GM21390 (cell line): ENCODE measurements around the gene RAD21L1.
A peak's percentile ranks its signal among the peaks of the same experiment; 100 is the strongest.
"Not testable (repeated sequence)": the region's sequence is repeated elsewhere in the genome, so short reads cannot be mapped to it uniquely, and the experiment has no call there.

Source experiments
- ATAC-seq: cut with Tn5 transposase; IDR thresholded peaks from one replicate; pipeline ENCODE4 v1.9.1; 2021; ENCODE audit not compliant: unreplicated experiment

The RAD21L1 gene

DNA sequence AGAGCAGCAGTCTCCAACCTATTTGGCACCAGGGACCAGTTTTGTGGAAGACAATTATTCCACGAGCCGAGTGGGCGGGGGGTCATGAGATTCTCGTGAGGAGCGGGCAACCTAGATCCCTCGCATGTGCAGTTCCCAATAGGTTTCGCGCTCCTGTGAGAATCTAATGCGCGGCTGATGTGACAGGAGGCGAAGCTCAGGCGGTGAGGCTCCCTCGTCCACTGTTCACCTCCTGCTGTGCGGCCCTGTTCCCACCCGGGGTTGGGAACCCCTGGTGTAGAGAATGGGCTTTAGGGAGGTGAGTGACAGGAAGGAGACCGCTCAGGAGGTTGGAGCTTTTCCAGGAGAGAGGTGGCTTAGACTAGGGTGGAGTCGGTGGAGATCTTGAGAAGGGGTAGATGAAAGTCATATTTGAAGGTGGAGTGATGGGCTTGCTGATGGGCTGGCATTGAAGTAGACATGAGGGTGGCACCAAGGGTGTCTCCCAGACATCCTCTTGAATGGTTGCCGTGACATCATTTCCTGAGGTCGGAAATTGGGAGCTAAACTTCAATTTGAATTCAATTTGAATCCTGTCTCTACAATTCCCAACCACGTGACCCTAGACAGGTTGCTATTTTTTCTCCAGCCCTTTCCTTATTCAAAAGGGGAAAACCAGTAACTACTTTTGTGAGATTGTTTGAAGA, 1.5 kb upstream of the RAD21L1 start:
- no peak for ATAC-seq

DNA sequence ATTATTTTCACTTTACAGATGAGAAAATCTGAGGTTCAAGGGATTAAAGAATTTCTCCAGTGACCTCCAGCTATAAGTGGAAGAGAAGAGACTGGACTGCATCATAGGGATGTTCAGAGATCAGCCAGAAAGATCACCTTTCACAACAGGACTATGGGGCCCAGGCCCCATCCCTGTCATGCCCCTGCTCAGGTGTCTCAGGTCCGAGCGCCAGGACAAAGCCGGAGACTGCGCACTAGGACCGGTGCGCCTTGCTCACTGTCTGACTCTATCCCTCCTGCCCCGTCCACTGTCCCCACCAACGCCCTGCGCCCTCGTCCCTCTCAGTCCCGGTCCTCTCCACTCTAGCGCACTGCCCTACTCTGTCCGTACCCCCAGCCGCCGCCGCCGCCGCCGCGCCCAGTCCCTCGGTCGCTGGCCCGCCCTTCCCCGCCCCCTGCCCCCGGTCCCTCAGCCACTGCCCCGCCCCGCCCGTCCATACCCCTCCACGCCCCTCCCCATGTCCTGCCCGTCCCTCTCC, 521 bp upstream of the RAD21L1 start:
- ATAC-seq, result no peak

DNA sequence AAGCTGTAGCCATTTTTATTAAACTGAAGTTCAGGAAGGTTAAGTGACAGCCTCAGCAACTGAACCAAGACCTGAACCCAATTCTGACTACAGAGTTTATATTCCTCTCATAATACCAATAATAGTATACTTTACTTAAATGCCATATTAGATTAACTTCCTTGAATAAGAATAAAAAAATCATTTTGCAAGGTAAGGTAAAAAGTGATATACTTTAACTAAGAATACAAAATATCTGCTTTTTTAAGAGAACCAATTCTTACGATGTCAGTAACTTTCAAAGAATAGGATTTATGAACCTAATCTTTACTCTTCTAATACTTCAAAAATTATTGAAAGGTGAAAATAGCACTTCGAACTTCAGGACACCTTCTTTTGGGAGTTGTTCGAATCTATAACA, 3.7 kb downstream of the RAD21L1 start:
- ATAC-seq, result no peak

DNA sequence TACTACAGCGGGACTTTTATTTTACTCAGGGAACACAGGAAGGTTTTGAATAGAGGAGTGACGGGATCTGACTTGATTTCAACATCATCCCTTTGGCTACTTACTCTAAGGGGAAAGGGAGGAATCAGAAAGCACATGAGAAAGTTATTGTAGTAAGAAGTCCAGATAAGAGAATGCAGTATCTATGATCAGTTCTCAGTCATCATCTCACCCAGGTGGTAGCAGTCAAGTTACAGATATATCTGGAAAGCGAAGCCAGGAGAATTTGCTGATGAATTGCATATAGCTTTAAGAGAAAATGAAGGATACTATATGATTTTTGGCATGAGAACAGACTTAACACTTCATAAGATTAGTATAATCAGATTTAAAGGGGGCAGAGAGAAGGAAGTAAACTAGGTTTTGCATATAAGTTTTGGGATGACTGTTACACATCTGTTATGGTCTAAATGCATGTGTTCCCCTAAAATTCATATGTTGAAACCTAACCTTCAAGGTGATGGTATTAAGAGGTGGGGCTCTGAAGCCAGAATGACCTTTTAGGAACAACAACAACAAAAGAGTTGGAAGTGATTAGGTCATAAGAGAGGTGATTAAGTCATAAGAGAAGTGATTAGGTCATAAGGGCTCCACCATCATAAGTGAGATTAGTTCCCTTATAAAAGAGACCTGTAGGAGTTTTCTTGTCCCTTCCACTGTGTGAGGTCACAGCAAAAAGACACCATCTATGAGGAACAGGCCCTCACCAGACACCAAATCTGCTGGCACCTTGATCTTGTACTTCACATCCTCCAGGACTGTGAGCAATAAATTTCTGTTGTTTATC, 6.7 kb downstream of the RAD21L1 start:
- no peak for ATAC-seq

DNA sequence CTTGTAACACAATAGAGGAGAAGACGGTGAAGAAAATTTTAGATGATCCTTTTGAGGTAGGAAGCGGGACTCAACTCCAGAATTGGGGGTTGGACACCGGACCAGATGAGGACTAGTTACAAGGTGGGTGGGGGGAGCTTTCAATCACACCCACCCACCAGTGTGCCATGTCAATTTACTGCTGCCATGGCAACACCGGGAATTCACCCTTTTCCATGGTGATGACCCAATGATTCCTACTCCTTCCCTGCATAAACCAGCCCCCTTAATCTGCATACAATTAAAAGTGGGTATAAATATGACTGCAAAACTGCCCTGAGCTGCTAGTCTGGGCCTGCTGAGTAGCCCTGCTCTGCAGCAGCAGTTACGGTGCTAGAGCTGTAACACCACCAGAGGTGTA, 14.7 kb downstream of the RAD21L1 start:
- ATAC-seq, result no peak

DNA sequence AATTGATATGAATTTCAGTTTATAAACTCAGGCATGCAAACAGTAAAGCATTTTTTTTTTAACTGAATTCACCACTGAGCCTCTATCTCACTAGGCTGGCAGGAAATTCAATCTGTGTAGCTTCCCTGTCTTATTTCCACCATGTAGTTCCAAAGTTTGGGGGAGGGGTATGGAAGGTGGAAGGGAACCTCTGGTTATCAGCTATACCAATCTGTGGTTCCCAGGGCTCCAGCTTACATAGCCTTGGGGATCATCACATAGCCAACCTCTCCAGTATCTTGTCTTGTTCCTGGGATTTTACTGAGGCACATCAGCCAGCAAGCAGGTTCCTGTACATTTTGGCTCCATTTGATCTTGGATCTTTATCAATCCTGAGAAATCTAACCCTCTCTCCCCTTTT, 15.6 kb downstream of the RAD21L1 start:
- no peak for ATAC-seq

DNA sequence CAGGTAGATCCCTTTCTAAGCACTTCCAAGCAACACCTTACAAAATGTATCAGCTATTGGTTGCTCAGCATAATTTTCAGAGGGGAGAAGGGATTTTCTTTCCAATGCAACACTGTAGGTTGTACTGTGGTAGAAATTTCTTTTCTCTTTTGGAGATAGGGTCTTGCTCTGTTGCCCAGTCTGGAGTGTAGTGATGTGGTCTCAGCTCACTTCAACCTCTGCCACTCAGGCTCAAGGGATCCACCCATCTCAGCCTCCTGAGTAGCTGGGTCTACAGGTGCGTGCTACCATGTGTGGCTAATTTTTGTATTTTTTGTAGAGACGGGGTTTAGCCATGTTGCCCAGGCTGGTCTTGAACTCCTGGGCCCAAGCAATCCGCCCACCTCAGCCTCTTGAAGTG, 16.3 kb downstream of the RAD21L1 start:
- ATAC-seq, result no peak

DNA sequence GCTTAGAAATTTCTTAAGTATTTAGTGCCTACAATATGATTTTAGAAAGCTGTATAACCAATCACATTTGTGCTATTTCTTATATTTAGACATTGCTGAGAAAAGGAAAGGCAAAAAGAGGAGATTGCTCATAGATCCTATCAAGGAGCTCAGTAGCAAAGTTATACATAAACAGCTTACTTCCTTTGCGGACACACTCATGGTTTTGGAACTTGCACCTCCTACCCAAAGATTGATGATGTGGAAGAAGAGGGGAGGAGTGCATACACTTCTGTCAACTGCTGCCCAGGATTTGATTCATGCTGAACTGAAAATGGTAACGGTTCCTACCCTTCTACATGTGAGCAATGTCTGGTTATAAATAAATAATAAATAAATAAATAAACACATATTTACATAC, 16.7 kb downstream of the RAD21L1 start:
- no peak for ATAC-seq

DNA sequence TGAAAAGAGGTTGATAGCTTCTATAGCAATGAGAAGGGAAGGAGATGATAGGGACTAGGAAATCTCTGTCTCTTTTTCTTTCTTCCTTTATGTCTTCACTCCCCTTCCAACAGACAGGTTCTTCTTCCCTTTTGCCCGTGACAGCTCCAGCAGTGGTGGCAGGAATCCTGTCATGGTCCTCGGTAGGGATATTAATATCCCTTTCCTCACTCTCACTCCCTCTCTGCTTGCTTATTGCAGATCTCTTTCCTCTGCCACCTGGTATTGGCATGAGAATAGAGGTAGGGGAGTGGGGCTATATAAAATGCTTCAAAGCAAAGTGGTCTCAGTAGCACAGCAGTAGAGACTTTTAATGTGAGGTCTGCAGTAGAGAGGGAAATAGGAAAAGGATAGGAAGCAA, 19.7 kb downstream of the RAD21L1 start:
- ATAC-seq, result no peak

DNA sequence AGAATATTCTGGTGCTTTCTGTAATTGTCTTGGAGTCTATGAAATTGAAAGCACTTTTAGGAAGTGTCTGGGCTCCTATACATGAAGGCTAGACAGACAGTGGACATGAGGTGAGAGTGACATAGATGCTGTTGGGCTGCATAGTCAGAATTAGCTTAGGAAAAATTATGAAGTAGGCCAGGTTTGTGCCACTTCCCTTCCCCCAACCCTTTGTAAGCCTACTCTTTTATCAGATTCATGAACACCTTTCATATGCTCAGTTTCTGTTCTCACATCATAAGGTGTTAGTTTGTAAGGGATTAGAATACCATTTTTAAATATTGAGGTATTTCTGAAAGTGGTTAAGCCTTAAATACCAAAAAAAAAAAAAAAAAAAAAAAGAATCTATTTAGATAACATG, 21.8 kb downstream of the RAD21L1 start:
- ATAC-seq, result no peak

DNA sequence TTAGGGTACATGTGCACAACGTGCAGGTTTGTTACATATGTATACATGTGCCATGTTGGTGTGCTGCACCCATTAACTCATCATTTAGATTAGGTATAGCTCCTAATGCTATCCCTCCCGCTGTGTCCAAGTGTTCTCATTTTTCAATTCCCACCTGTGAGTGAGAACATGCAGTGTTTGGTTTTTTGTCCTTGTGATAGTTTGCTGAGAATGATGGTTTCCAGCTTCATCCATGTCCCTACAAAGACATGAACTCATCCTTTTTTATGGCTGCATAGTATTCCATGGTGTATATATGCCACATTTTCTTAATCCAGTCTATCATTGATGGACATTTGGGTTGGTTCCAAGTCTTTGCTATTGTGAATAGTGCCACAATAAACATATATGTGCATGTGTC, 24.4 kb downstream of the RAD21L1 start:
- ATAC-seq, result not testable (repeated sequence)

DNA sequence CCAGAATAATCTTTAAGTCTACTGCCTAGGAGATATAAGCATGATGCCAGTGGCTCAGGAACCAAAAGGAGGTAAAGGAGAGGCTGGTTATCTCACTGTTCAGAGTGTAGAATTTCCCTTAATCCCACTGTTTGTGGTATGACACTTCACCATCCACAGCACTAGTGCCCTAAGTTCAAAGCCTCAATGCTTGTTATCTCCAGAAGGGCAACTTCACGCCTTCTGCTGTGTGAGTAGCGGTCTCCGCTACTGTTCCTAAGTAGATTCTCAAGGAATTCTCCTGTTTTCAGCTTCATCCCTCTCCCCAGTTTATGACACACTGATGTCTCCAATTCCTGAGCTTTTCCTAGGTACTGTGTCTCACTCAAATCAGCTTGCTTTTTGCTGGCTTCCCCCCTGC, 26.6 kb downstream of the RAD21L1 start:
- ATAC-seq, result no peak

DNA sequence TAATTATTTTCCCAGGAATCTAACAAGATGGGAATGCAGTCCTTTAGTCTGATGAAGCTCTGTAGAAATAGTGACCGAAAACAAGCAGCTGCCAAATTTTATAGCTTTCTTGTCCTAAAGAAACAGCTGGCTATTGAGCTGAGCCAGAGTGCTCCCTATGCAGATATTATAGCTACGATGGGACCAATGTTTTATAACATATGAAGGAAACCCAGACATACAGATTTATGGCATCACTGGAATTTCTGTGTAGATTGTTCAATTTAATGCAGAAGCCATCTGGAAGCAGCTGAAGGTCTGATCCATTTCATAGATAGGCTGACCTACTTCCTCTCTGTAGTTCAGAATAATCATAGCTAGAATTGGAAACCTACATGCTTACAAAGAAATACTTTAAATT, 28.4 kb downstream of the RAD21L1 start:
- no peak for ATAC-seq

DNA sequence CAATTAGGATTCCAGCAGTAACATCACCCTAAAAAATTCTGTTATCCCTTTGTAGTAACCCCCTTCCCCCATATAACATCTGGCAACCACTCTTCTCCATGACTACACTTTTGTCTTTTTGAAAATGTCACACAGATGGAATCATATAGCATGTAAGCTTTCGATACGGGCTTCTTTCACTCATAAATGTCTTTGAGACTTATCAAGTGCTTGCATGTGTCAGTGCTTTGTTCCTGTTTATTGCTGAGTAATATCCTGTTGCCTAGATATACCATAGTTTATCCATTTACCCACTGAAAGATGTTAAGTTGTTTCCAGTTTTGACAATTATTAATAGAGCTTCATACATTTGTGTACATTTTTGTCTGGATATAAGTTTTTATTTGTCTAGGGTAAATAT, 29.8 kb downstream of the RAD21L1 start:
- ATAC-seq, result no peak

DNA sequence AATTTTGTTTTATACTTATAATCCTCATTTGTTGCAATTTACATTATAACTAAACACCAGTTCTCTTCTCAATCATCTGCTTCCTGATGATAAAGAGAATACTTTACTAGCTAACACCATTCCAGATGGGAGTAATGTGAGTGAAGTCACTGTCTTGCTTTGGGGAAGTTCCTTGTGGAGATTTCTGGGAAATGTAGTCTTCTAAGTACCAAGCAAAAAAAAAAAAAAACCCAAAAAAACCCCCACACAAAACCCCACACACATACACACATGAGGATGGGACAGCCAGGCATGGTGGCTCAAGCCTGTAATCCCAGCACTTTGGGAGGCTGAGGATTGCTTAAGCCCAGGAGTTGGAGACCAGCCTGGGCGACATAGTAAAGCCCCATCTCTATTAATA, 38.0 kb downstream of the RAD21L1 start:
- no peak for ATAC-seq

DNA sequence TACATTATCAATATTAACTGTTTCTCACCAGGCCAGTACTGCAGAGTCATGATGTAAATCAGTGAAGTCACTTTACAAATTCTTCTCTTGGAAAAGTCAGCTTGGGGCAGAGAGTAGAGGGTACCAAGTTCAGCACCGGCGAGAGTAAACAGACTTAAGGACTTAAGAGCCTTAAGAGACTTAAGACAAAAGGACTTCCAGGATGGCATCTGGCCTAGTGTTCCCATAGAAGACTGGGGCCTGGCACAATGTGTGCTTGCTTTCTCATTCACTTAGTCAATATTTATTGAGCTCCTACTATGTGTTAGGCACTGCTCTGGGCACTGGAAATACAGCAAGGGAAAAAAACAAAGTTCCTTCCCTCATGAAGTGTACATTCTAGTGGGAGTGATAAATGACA, 38.9 kb downstream of the RAD21L1 start:
- ATAC-seq, result no peak

DNA sequence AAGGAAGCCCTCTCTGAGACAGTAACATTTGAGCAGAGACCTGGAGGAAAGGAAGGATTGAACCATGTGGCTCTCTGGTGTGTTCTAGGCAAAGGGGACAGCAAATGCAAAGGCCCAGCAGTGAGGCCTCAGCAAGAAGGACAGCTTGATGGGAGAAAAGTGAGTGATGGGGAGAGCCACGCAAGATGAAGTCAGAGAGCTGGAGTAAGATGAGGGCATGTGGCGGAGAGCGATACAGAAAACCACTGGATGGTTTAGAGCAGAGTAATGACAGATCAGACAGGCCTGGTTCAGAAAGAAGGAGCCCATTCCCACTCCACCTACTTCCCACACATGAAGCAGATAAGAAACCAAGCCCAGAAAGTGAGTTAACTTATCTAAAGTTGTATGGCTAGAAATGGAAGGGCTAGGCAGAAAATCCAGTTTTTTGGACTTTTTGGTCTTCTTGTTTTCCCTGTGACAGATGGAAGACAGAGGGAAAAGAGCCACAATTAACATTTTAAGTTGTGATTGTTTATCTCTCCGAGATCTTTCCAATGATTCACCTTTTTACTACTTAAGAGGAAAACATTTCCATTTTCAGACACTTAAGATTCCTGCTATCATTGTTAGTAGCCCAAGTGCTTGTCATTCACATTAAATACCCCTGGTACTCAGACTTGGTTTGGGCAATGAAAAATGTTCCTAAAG, 39.5 kb downstream of the RAD21L1 start:
- no peak for ATAC-seq

DNA sequence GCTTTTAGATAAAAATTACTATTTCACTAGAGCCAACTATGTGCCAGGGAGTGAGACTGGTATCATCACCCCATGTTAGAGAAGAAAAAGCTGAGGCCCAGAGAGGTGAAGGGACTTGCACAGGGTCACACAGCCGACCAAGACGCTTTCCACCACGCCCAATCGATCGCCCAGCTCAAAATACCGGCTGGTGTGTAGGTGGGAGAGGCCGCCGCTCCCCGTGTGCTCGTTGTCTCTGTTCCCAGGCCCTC, 40.0 kb downstream of the RAD21L1 start:
- ATAC-seq, result no peak

DNA sequence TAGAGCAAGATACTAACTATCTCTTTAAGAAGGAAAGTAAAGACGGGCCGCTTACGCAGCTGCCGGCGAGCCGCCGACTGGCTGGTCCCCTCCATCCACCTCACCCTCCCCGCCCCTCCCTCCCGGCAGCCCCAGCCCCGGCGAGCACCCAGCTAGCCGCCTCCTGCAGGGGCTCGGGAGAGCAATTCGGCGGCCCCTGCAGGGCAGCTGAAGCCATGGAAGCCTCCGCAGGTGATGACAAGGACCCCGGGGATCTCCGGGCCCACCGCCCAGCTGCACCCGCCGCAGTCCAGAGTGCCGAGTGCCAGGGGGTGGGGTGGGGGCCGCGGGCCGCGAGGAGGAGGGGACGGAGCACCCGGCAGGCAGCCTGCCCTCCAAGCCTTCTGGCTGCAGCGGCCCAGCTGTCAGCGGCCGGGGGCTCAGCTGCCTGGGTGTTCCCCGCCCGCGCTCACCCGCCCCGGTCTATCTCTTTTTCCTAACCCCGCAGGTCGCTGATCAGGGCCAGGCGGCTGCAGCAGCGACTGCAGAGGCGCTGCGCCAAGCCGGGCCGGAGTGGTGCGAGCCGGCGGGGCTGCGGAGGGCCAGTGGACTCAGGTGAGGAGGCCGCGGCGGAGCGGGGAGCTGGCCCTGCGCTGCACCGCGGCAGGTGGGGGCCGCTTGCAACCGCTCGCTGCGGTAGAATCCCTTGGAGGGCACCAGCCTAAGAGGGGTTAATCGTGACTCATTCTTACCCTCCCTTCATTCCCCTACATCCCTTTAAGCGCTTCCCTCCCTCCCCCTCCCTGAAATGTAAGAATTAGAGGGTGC, 40.5 kb downstream of the RAD21L1 start, which contains the start of gene SNPH:
Gene SNPH, plus strand, starts transcription at position 128 of the 807 bp plus-strand sequence. CDS start 29,946 bp downstream, outside the sequence.
- peak; percentile 81 for ATAC-seq

DNA sequence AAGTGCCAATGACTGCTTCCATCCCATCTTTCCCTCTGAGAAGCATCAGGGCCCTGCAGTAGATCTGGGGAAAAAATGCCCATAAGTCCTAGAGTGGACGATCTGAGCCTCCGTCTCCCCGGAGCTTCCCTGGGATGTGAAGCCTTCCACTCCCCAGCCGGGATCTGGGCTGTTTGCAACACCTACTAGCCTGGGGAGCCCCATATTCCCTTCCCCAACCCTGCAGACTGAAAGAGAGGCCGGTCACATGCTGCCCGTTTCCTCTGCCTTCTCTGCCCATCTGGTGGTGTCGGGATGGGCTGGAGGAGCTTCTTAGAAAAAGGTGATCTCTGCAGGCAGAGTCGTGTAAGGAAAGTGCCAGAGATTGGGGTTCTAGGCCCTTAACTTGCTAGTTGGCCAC, 41.3 kb downstream of the RAD21L1 start:
- no peak for ATAC-seq

DNA sequence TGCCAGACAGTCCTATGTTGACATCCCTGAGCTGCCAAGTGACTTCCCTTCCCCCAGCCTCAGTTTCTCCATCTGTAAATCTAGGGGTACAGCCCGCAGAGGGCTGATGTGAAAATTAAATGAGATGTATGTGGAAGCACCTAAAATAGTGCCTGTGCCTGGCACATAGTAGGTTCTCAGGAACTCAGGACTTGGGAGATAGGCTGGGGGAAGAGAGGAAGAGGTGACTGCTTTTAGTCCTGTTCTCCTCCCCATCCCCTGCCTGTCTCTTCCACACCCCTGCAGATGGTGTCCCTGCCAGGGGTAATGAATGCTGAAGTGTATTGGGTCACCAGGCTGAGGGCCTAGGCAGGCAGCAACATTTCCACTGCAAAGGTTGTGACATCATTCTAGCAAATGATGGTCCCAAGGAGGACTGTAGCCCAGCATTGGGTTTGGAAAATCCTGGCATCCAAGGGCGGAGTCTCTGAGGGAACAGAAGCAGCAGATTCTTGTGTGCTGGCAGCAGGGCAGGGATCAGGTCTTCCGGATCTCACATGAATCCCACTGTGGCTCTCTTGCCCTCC, 42.0 kb downstream of the RAD21L1 start:
- ATAC-seq, result no peak
